AG20443 (cell line): ENCODE measurements around the gene NDUFS6.

ENCODE experiments used
- DNase-seq: peaks from one replicate; pipeline ENCODE4 v3.0.0; 2012; ENCODE audit warnings: low spot score, mixed read lengths

NDUFS6 gene

DNA sequence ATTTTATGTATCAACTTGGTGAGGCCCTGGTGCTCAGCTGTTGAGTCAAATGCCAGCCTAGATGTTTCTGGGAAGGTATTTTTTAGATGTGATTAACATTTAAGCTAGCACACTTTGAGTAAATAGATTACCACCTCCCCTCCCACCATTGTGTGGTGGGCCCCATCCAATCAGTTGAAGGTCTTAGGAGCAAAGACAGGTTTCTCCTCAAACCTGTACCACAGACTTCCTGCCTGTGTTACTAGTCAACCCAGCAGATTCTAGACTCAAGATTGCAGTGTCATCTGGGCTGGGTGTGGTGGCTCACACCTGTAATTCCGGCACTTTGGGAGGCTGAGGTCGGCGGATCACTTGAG is 35.3 kb upstream of the NDUFS6 start:
- DNase-seq = no peak

DNA sequence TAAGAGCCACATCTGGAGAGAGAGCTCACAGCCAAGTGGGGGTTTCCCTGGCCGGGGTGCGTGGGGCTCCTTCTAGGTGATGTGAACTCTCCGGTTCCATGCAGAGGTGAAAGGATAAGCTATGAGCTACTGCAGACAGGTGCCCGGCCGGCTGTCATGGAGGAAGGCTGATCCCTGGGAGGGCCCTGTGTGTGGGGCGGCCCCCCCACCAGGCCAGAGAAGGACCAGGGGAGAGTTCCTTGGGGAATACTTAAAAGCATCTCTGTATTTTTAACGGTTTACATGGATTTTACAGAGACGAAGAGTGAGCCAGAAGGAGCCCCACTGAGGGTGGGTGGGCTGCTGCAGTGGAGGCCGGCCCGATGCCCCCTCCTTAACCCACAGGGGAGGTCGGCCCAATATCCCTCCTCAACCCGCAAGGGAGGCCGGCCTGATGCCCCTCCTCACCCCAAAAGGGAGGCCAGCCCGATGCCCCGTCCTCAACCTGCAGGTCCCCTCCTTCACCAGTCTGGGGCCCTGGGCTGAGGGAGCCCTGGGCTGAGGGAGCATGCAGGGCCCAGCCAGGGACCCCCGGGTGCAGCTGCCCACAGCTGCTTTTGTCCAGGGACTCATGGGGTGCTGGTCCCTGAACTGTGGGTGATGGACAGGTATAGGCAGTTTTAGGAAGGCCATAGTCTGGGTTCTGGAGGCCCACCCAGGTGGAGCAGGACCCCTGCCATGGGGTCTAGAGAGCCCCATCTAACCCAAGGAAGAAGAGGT is 33.5 kb upstream of the NDUFS6 start:
- DNase-seq = no peak

- DNase-seq = no peak
These were observed 32.8 kb upstream of the NDUFS6 start for GRCh38 chr5:1768283-1769000.

GRCh38 chr5:1769017-1769640 is 32.1 kb upstream of the NDUFS6 start:
- no peak for DNase-seq

DNA sequence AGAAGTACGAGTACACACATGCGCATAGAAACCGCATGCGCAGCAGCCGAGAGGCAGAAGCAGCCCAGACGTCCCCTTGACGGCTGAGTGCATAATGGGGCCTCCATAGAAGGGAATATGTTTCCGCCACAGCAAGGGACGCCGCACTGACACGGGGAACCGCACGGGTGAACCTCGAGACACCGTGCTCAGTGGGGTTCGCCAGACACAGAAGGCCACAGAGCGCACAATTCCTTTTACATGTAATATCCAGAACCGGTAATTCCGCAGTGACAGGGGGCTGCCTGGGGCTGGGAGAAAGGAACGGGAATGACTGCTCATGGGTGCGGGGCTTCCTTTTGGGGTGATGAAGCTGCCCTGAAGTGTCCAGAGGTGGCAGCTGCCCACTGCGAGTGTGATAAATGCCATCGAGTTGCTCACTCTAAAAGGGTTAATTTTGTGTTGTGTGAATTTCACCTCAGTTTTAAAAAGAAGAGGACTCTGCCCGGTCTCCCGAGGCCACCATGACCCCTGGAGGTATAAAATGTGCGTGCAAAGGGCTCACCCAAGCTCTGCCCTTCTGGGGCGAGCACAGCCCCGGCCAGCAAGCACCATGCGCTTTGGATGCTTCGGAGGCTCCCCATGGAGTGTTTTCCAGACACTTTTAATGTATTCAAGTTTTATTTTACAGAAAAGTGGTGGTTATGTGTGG is 31.3 kb upstream of the NDUFS6 start:
- DNase-seq = no peak

- no peak for DNase-seq
These were observed 30.8 kb upstream of the NDUFS6 start for GRCh38 chr5:1770443-1770802.

DNA sequence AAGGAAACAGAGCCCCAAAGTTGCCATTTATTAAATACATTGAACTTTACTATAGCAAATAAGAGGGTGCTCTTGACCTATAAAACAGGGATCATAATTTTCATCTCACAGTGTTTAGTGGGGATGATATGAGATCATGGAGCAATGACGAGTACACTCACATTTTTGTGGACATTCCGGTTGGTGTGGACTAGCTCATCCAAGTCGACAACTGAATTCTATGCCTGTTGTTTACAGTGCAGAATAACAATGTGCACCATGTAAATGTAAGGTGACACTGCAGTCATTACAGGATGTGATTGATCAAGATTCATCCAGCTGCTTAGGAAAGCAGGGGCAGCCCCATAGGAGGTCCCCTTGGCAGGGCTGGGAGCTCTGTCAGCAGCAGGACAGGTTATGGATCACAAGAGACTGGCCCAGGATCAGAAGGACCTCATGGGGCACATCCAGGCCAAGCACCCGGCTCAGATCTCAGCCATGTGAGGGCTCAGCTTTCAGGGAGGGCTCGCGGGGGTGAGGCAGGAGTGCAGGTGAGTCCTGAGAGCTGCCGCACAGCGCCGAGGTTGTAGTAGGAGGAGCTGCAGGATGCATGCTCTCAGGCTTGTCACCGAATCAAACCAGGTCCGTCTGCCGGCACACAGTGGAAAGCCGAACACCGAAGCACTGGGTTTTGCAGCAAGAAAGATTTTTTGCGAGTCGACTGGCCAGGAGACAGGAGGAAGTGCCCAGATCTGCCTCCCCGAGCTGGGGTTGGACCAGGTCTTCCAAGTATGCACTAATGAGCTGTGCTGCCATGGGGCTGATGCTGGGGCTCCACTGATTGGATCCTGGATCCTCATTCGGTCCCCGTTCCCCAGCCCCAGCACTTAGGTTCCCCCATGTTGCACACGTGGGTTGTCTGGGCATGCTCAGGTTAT is 29.8 kb upstream of the NDUFS6 start:
- no peak for DNase-seq

- peak; percentile 72 for DNase-seq
These were observed 28.6 kb upstream of the NDUFS6 start for GRCh38 chr5:1772634-1773033.

- no peak for DNase-seq
These were observed 24.4 kb upstream of the NDUFS6 start for GRCh38 chr5:1776831-1777230.

- no peak for DNase-seq
These were observed 23.7 kb upstream of the NDUFS6 start for GRCh38 chr5:1777281-1778137.

GRCh38 chr5:1778138-1779020 is 22.8 kb upstream of the NDUFS6 start:
- no peak for DNase-seq

DNA sequence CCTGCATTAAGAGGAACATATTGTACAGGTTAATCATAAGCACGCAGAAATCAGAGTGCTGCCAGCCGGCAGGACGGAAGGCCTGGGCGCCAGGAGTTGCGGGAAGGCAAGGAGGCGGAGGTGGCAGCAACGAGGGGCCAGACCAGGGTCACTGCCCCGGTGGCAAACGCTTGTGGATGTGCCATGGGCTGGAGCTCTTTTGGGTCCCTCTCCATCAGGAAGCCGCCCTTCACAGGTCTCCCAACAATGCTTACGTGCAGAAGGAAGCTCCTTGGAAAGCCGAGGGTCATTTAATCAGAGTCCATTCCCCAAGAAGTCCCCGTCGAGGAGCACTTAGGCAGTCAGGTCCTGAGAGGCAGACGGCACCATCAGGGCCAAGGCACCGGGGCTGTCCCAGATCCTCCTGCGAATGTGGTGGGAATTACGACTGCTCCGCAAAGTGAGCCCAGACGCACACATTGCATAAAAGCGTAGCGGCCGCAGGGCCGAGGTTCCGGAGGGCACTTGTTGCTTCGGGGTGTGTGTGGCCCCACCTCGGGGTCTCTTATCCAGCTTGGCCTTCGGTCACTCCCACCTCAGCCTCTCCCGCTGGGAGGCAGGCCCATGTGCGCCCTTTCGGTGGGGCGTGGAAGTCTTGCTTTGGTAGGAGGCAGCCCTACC is 22.1 kb upstream of the NDUFS6 start:
- DNase-seq = no peak

GRCh38 chr5:1779782-1780613 is 21.2 kb upstream of the NDUFS6 start:
- no peak for DNase-seq

- DNase-seq = no peak
These were observed 20.6 kb upstream of the NDUFS6 start for GRCh38 chr5:1780614-1780930.

DNA sequence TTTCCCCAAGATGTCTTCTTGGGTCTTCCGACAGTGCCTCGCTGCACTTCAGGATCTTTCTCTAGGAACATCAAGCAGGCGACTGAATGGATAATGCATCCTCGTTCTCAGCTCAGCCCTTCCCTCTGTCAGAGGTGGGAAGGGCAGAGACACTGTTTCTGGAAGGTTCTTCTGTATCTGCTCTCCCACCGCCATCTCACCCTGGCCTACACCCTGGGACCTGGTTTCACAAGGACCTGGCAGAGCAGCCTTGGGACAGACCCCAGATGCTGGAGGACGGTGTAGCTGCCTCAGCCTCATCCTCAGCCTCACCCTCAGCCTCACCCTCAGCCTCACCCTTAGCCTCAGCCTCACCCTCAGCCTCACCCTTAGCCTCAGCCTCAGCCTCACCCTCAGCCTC is 20.1 kb upstream of the NDUFS6 start:
- no peak for DNase-seq

- DNase-seq = no peak
These were observed 19.4 kb upstream of the NDUFS6 start for GRCh38 chr5:1781726-1782384.

DNA sequence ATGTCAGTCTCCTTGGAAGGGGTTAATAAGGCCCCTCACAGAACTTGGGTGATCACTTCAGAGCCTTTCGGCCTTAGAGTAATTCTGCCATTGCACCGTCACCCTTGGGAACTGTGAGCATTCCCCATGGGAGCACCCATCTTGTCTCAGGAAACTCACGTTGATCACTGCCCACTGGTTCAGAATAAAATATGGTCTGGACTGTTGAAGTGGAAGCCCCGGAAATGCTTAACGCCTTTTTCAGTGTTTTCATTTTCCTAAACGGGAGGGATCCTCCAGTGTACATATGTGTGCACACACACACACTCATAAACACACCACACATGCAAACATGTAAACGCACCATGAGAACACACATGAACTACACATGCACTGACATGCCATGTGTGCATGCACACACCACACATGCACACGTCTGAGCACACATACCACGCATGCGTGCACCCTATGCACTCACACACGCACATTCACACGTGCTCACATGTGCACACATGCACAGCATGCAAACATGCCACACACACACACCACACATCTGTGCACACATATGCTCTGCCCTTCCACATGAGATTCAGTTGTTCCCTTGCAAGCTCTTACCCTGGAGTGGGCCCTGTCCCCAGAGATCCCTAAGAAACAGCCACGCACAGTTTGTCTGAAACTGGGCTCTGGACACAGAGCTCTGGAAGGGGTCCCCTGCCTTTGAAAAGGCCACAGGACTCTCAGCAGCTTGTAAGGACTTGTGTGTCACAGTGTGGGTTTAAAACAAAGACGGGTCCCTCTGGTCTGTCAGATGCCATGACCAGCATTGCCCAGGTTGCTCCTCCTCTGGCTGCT is 18.6 kb upstream of the NDUFS6 start:
- DNase-seq = no peak
